Measurements from ENCODE around the gene SLC35E2B. TPM values are rescaled to one million over a fixed set of nuclear protein-coding genes. Genes with fewer than 3 reads are reported as not detected.

The SLC35E2B gene
- total RNA-seq, 1 experiment from 2014 or later: 41.7 TPM

DNA sequence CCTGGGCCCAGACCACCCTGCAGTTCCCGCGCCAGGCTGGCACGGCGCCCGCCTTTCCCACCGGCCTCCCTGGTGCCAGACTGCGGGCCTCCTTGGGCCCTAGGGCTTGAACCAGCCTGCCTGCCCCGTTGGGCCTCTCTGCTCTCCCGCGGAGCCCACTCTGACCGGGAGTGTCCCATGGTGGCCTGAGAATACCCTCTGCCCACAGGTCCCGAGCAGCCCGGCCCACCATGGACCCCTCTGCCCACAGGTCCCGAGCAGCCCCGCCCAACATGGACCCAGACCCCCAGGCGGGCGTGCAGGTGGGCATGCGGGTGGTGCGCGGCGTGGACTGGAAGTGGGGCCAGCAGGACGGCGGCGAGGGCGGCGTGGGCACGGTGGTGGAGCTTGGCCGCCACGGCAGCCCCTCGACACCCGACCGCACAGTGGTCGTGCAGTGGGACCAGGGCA is 69.4 kb downstream of the SLC35E2B start:
- no peaks in the 10 kb centered on the region for H3K9me3 ChIP-seq (ENCODE audit: control insufficient read depth, low read depth, low read length)
- H4K20me1 ChIP-seq (ENCODE audit: control insufficient read depth, insufficient read depth, insufficient read length): no peaks in the 10 kb centered on the region
- no peaks in the 10 kb centered on the region for H3K23me2 ChIP-seq (ENCODE audit: insufficient read length, low read depth, low read length, poor library complexity, severe bottlenecking)
- H2BK120ac ChIP-seq (ENCODE audit: low read depth, low read length, poor library complexity, severe bottlenecking): no peak overlapping the region
- H3K4me1 Mint-ChIP-seq: no peaks in the 10 kb centered on the region
- no peak overlapping the region for H2AK5ac ChIP-seq (ENCODE audit: insufficient read length, low read length)
- no peak overlapping the region for H4K91ac ChIP-seq (ENCODE audit: insufficient read length, low read depth, low read length)
- H3K56ac ChIP-seq (ENCODE audit: insufficient read length, low read depth, low read length): no peak overlapping the region
- no peak overlapping the region for H3K27ac Mint-ChIP-seq
- H3K4me3 Mint-ChIP-seq: no peak overlapping the region
- no peak overlapping the region for H3K4ac ChIP-seq (ENCODE audit: low read depth, low read length)
- H3K79me1 ChIP-seq (ENCODE audit: insufficient read depth, low read depth, low read length, poor library complexity, severe bottlenecking): no peaks in the 10 kb centered on the region
- H2BK20ac ChIP-seq (ENCODE audit: low read depth, low read length, poor library complexity, severe bottlenecking): no peak overlapping the region
- H3K4me2 ChIP-seq (ENCODE audit: insufficient read depth, insufficient read length, low read length): no peak overlapping the region
- no peak overlapping the region for H4K8ac ChIP-seq (replicated peaks; ENCODE audit: insufficient read length, low read depth, low read length)
- no peaks in the 10 kb centered on the region for H3K9me3 Mint-ChIP-seq
- no peak overlapping the region for H2BK15ac ChIP-seq (ENCODE audit: low read depth, low read length)
- no peak overlapping the region for H2AFZ ChIP-seq (ENCODE audit: low read length)
- no peak overlapping the region for H4K5ac ChIP-seq (ENCODE audit: insufficient read length, low read depth, low read length)
- H2BK12ac ChIP-seq (ENCODE audit: insufficient read length, low read depth, low read length): no peak overlapping the region
- H3K36me3 Mint-ChIP-seq (ENCODE audit: insufficient read depth in 1 of 3, low read depth in 3 of 3): peaks cover 0 to 2% (median 0%) of the 10 kb centered on the region in 3 experiments; a peak in 1 of 7 replicates
- DNase-seq: no peak
- H3K9ac ChIP-seq (ENCODE audit: extremely low read depth, insufficient read length, low read length): no peak overlapping the region
- no peak overlapping the region for H2BK5ac ChIP-seq (ENCODE audit: insufficient read length, low read length)
- TF ChIP-seq, protein P1, sequence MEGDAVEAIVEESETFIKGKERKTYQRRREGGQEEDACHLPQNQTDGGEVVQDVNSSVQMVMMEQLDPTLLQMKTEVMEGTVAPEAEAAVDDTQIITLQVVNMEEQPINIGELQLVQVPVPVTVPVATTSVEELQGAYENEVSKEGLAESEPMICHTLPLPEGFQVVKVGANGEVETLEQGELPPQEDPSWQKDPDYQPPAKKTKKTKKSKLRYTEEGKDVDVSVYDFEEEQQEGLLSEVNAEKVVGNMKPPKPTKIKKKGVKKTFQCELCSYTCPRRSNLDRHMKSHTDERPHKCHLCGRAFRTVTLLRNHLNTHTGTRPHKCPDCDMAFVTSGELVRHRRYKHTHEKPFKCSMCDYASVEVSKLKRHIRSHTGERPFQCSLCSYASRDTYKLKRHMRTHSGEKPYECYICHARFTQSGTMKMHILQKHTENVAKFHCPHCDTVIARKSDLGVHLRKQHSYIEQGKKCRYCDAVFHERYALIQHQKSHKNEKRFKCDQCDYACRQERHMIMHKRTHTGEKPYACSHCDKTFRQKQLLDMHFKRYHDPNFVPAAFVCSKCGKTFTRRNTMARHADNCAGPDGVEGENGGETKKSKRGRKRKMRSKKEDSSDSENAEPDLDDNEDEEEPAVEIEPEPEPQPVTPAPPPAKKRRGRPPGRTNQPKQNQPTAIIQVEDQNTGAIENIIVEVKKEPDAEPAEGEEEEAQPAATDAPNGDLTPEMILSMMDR (conservative IDR thresholded peaks at IDR 0.05): no peak
- H3K27me3 ChIP-seq (ENCODE audit: insufficient read depth, low read length): no peaks in the 10 kb centered on the region
- no peaks in the 10 kb centered on the region; the same call in 1 of the 2 replicates for H3K27me3 Mint-ChIP-seq (ENCODE audit: low read depth)
- no peak overlapping the region for H3K23ac ChIP-seq (ENCODE audit: insufficient read length, low read depth, low read length)
- H3K79me2 ChIP-seq (ENCODE audit: insufficient read depth, low read length): no peaks in the 10 kb centered on the region
- no peak overlapping the region for H3K27ac ChIP-seq (ENCODE audit: insufficient read length, low read depth, low read length)
- H3K18ac ChIP-seq (ENCODE audit: insufficient read length, low read depth, low read length): no peak overlapping the region
- no peak overlapping the region for H3T11ph ChIP-seq (ENCODE audit: low read length)
- H3K4me1 ChIP-seq (ENCODE audit: insufficient read depth, low read length): no peaks in the 10 kb centered on the region
- WGBS (ENCODE audit: extremely low coverage, insufficient read length, low lambda C conversion rate): no CpG with 5 or more reads among the region's 33 CpGs
- no peak overlapping the region for H3K14ac ChIP-seq (ENCODE audit: insufficient read depth, low read length)
